Measurements from ENCODE around the gene FGF6. TPM values are rescaled to one million over a fixed set of nuclear protein-coding genes. Genes with fewer than 3 reads are reported as not detected.
"Not testable (repeated sequence)": the region's sequence is repeated elsewhere in the genome, so short reads cannot be mapped to it uniquely, and the experiment has no call there.

FGF6 gene
- total RNA-seq, 4 donors from 2014 or later, result not detected

- Histone ChIP-seq H3K4me3 (no peak overlapping the region), H3K9me3 (no peaks in the 10 kb centered on the region), H3K27me3 (peaks cover 0 to 9% (median 0%) of the 10 kb centered on the region in 4 donors), H3K36me3 (no peaks in the 10 kb centered on the region), H3K27ac (no peak overlapping the region), H3K4me1 (no peaks in the 10 kb centered on the region)
- no peak for DNase-seq
- intact Hi-C loops (cut with DNase I), result no loop called here
- no peak for TF ChIP-seq POLR2A (IDR thresholded peaks at IDR 0.05)
- no peak for TF ChIP-seq CTCF (IDR thresholded peaks at IDR 0.05)
- WGBS, 2 donors, result 81 to 85% methylated on average over 3 of the region's 3 CpGs
These were observed 38.5 kb downstream of the FGF6 start for GRCh38 chr12:4407136-4407535.

GRCh38 chr12:4404877-4405637, 40.6 kb downstream of the FGF6 start:
- WGBS, 2 donors, result 81 to 83% methylated on average over 8 of the region's 8 CpGs
- DNase-seq; intact Hi-C loops (cut with DNase I); H3K4me1 ChIP-seq; H3K4me3 ChIP-seq; H3K36me3 ChIP-seq; H3K27me3 ChIP-seq; H3K9me3 ChIP-seq; H3K27ac ChIP-seq: not testable (repeated sequence)

- Histone ChIP-seq H3K27ac (no peak overlapping the region), H3K27me3 (no peaks in the 10 kb centered on the region), H3K36me3 (no peaks in the 10 kb centered on the region), H3K4me3 (no peak overlapping the region), H3K4me1 (no peaks in the 10 kb centered on the region), H3K9me3 (no peaks in the 10 kb centered on the region)
- TF ChIP-seq POLR2A (IDR thresholded peaks at IDR 0.05) (no peak), CTCF (IDR thresholded peaks at IDR 0.05) (no peak)
- intact Hi-C loops (cut with DNase I), result no loop called here
- no peak for DNase-seq
- WGBS, 2 donors, result 76% methylated on average over 4 of the region's 4 CpGs; no CpG with 5 or more reads in 1 of the 2 donors
These were observed 42.6 kb downstream of the FGF6 start for GRCh38 chr12:4402996-4403395.

- Histone ChIP-seq H3K27ac (no peak overlapping the region), H3K9me3 (no peaks in the 10 kb centered on the region), H3K27me3 (no peaks in the 10 kb centered on the region), H3K4me3 (no peak overlapping the region), H3K36me3 (no peaks in the 10 kb centered on the region), H3K4me1 (no peaks in the 10 kb centered on the region)
- DNase-seq, result no peak
- 57% methylated on average over 3 of the region's 3 CpGs for WGBS, 2 donors
- TF ChIP-seq POLR2A (IDR thresholded peaks at IDR 0.05), result no peak
- TF ChIP-seq CTCF (IDR thresholded peaks at IDR 0.05), result no peak
- intact Hi-C loops (cut with DNase I), result no loop called here
These were observed 44.5 kb downstream of the FGF6 start for GRCh38 chr12:4401117-4401516.

- intact Hi-C loops (cut with DNase I), result no loop called here
- Histone ChIP-seq H3K27me3 (peaks cover 0 to 17% (median 0%) of the 10 kb centered on the region in 4 donors), H3K4me1 (no peaks in the 10 kb centered on the region), H3K27ac (no peak overlapping the region), H3K36me3 (no peaks in the 10 kb centered on the region), H3K9me3 (no peaks in the 10 kb centered on the region), H3K4me3 (no peak overlapping the region)
- no peak for DNase-seq
- WGBS, 2 donors, result 57 to 76% methylated on average over 2 of the region's 2 CpGs
- TF ChIP-seq CTCF (IDR thresholded peaks at IDR 0.05) (no peak), POLR2A (IDR thresholded peaks at IDR 0.05) (no peak)
These were observed 49.8 kb downstream of the FGF6 start for GRCh38 chr12:4395818-4396217.

All from esophagus squamous epithelium (tissue), 5 donors.